ENCODE results near the gene RXRA. TPM values are rescaled to one million over a fixed set of nuclear protein-coding genes. Genes with fewer than 3 reads are reported as not detected.

Gene RXRA
- total RNA-seq, 1 donor from 2014 or later = 83.3 TPM

GRCh38 chr9:134406366-134407120, 80.3 kb downstream of the RXRA start:
- peaks cover 21% of the 10 kb centered on the region for H3K27me3 Mint-ChIP-seq (ENCODE audit: unreplicated experiment)
- no peaks in the 10 kb centered on the region for H3K9me3 Mint-ChIP-seq (ENCODE audit: unreplicated experiment)
- no peak for TF ChIP-seq CTCF (IDR thresholded peaks at IDR 0.05; ENCODE audit: unreplicated experiment)
- H3K4me1 Mint-ChIP-seq (ENCODE audit: unreplicated experiment) = peaks cover 35% of the 10 kb centered on the region
- peaks cover 8% of the 10 kb centered on the region for H3K36me3 Mint-ChIP-seq (ENCODE audit: low read depth, unreplicated experiment)
- peak overlapping the region; percentile 94 for H3K27ac Mint-ChIP-seq (ENCODE audit: unreplicated experiment)
- no peak for DNase-seq (ENCODE audit: low spot score)
- peak overlapping the region; percentile 89 for H3K4me3 Mint-ChIP-seq (ENCODE audit: unreplicated experiment)

- H3K36me3 Mint-ChIP-seq (ENCODE audit: low read depth, unreplicated experiment) = peaks cover 8% of the 10 kb centered on the region
- H3K9me3 Mint-ChIP-seq (ENCODE audit: unreplicated experiment) = no peaks in the 10 kb centered on the region
- TF ChIP-seq CTCF (IDR thresholded peaks at IDR 0.05; ENCODE audit: unreplicated experiment) = no peak
- H3K4me1 Mint-ChIP-seq (ENCODE audit: unreplicated experiment) = peaks cover 38% of the 10 kb centered on the region
- peak overlapping the region; percentile 89 for H3K4me3 Mint-ChIP-seq (ENCODE audit: unreplicated experiment)
- peak; percentile 65 for DNase-seq (ENCODE audit: low spot score)
- H3K27ac Mint-ChIP-seq (ENCODE audit: unreplicated experiment) = peak overlapping the region; percentile 94
- peaks cover 22% of the 10 kb centered on the region for H3K27me3 Mint-ChIP-seq (ENCODE audit: unreplicated experiment)
Observed at GRCh38 chr9:134407121-134407779, 81.0 kb downstream of the RXRA start.

GRCh38 chr9:134408389-134408788, 82.1 kb downstream of the RXRA start:
- no peak for TF ChIP-seq CTCF (IDR thresholded peaks at IDR 0.05; ENCODE audit: unreplicated experiment)
- H3K27me3 Mint-ChIP-seq (ENCODE audit: unreplicated experiment) = peaks cover 25% of the 10 kb centered on the region
- H3K4me3 Mint-ChIP-seq (ENCODE audit: unreplicated experiment) = no peak overlapping the region
- peak overlapping the region; percentile 72 for H3K27ac Mint-ChIP-seq (ENCODE audit: unreplicated experiment)
- peaks cover 49% of the 10 kb centered on the region for H3K4me1 Mint-ChIP-seq (ENCODE audit: unreplicated experiment)
- peaks cover 5% of the 10 kb centered on the region for H3K9me3 Mint-ChIP-seq (ENCODE audit: unreplicated experiment)
- peaks cover 14% of the 10 kb centered on the region for H3K36me3 Mint-ChIP-seq (ENCODE audit: low read depth, unreplicated experiment)
- DNase-seq (ENCODE audit: low spot score) = no peak

GRCh38 chr9:134408939-134409737, 82.9 kb downstream of the RXRA start:
- peak overlapping the region; percentile 59 for H3K4me3 Mint-ChIP-seq (ENCODE audit: unreplicated experiment)
- H3K36me3 Mint-ChIP-seq (ENCODE audit: low read depth, unreplicated experiment) = peaks cover 14% of the 10 kb centered on the region
- DNase-seq (ENCODE audit: low spot score) = no peak
- H3K4me1 Mint-ChIP-seq (ENCODE audit: unreplicated experiment) = peaks cover 48% of the 10 kb centered on the region
- peaks cover 22% of the 10 kb centered on the region for H3K27me3 Mint-ChIP-seq (ENCODE audit: unreplicated experiment)
- no peak for TF ChIP-seq CTCF (IDR thresholded peaks at IDR 0.05; ENCODE audit: unreplicated experiment)
- H3K9me3 Mint-ChIP-seq (ENCODE audit: unreplicated experiment) = peaks cover 5% of the 10 kb centered on the region
- no peak overlapping the region for H3K27ac Mint-ChIP-seq (ENCODE audit: unreplicated experiment)
